ENCODE measurements around the gene RAET1L.

- TF ChIP-seq GATA2 (IDR thresholded peaks at IDR 0.05; ENCODE audit: low read depth, low read length) (no peak), GATA3 (IDR thresholded peaks at IDR 0.05; ENCODE audit: low read depth, low read length) (no peak)
These were observed 13.1 kb upstream of the RAET1L start for GRCh38 chr6:150038202-150039062.
